ENCODE data around the gene SH2D7.

SH2D7 gene

GRCh38 chr15:78079298-78080087 is 12.9 kb upstream of the SH2D7 start:
- no peak for DNase-seq (ENCODE audit: low spot score)

GRCh38 chr15:78080088-78080460 is 12.3 kb upstream of the SH2D7 start:
- DNase-seq (ENCODE audit: low spot score), result no peak

GRCh38 chr15:78082106-78082742 is 10.1 kb upstream of the SH2D7 start:
- no peak for DNase-seq (ENCODE audit: low spot score)

GRCh38 chr15:78082743-78083110 is 9.6 kb upstream of the SH2D7 start:
- DNase-seq (ENCODE audit: low spot score), result no peak

GRCh38 chr15:78083186-78083585 is 9.2 kb upstream of the SH2D7 start:
- no peak for DNase-seq (ENCODE audit: low spot score)

- no peak for DNase-seq (ENCODE audit: low spot score)
Measured at GRCh38 chr15:78083687-78084448, 8.5 kb upstream of the SH2D7 start.

- DNase-seq (ENCODE audit: low spot score), result no peak
Measured at GRCh38 chr15:78084449-78084750, 8.0 kb upstream of the SH2D7 start.

- DNase-seq (ENCODE audit: low spot score), result peak; percentile 73
Measured at GRCh38 chr15:78085928-78086327, 6.4 kb upstream of the SH2D7 start.

- DNase-seq (ENCODE audit: low spot score), result no peak
Measured at GRCh38 chr15:78087951-78088772, 4.2 kb upstream of the SH2D7 start.

GRCh38 chr15:78088773-78089080 is 3.6 kb upstream of the SH2D7 start:
- no peak for DNase-seq (ENCODE audit: low spot score)

GRCh38 chr15:78090422-78091063 is 1.8 kb upstream of the SH2D7 start:
- no peak for DNase-seq (ENCODE audit: low spot score)

GRCh38 chr15:78093242-78094020 is 1.1 kb downstream of the SH2D7 start:
- DNase-seq (ENCODE audit: low spot score), result peak; percentile 87

GRCh38 chr15:78097667-78098066 is 5.3 kb downstream of the SH2D7 start:
- DNase-seq (ENCODE audit: low spot score), result no peak

GRCh38 chr15:78098131-78098755 is 5.9 kb downstream of the SH2D7 start:
- no peak for DNase-seq (ENCODE audit: low spot score)

- DNase-seq (ENCODE audit: low spot score), result no peak
Measured at GRCh38 chr15:78100886-78101285, 8.5 kb downstream of the SH2D7 start.

- no peak for DNase-seq (ENCODE audit: low spot score)
Measured at GRCh38 chr15:78101423-78102105, 9.2 kb downstream of the SH2D7 start.

GRCh38 chr15:78102211-78102610 is 9.8 kb downstream of the SH2D7 start:
- no peak for DNase-seq (ENCODE audit: low spot score)

- no peak for DNase-seq (ENCODE audit: low spot score)
Measured at GRCh38 chr15:78102741-78103140, 10.4 kb downstream of the SH2D7 start.

GRCh38 chr15:78103406-78104118 is 11.2 kb downstream of the SH2D7 start:
- no peak for DNase-seq (ENCODE audit: low spot score)

- no peak for DNase-seq (ENCODE audit: low spot score)
Measured at GRCh38 chr15:78104119-78104479, 11.7 kb downstream of the SH2D7 start.

All from GM03348 (cell line).